GM18861 (cell line): ENCODE data around the gene CYB5RL.
"Not testable (repeated sequence)": the region's sequence is repeated elsewhere in the genome, so short reads cannot be mapped to it uniquely, and the experiment has no call there.

Source experiments
- ATAC-seq: cut with Tn5 transposase; IDR thresholded peaks from one replicate; pipeline ENCODE4 v1.9.1; 2021; ENCODE audit not compliant: unreplicated experiment

Gene CYB5RL

GRCh38 chr1:54227091-54227602 is 27.3 kb upstream of the CYB5RL start:
- no peak for ATAC-seq

- ATAC-seq = no peak
Observed at GRCh38 chr1:54225986-54226559, 26.2 kb upstream of the CYB5RL start.

- no peak for ATAC-seq
Observed at GRCh38 chr1:54225378-54225777, 25.5 kb upstream of the CYB5RL start.

GRCh38 chr1:54224233-54224632 is 24.4 kb upstream of the CYB5RL start:
- ATAC-seq = no peak

GRCh38 chr1:54223441-54224202 is 23.8 kb upstream of the CYB5RL start:
- ATAC-seq = no peak

GRCh38 chr1:54222711-54223110 is 22.9 kb upstream of the CYB5RL start:
- ATAC-seq = no peak

- no peak for ATAC-seq
Observed at GRCh38 chr1:54221867-54222484, 22.1 kb upstream of the CYB5RL start.

- no peak for ATAC-seq
Observed at GRCh38 chr1:54221113-54221834, 21.4 kb upstream of the CYB5RL start.

GRCh38 chr1:54220004-54220811 is 20.4 kb upstream of the CYB5RL start:
- no peak for ATAC-seq

- no peak for ATAC-seq
Observed at GRCh38 chr1:54219688-54220003, 19.8 kb upstream of the CYB5RL start.

- ATAC-seq = no peak
Observed at GRCh38 chr1:54218883-54219687, 19.3 kb upstream of the CYB5RL start.

- no peak for ATAC-seq
Observed at GRCh38 chr1:54215523-54215922, 15.7 kb upstream of the CYB5RL start.

- no peak for ATAC-seq
Observed at GRCh38 chr1:54212872-54213271, 13.0 kb upstream of the CYB5RL start.

GRCh38 chr1:54207896-54208295 is 8.1 kb upstream of the CYB5RL start:
- not testable (repeated sequence) for ATAC-seq

GRCh38 chr1:54207287-54207686 is 7.5 kb upstream of the CYB5RL start:
- no peak for ATAC-seq

- no peak for ATAC-seq
Observed at GRCh38 chr1:54204199-54204598, 4.4 kb upstream of the CYB5RL start.

- ATAC-seq = no peak
Observed at GRCh38 chr1:54200519-54200997, 728 bp upstream of the CYB5RL start.

GRCh38 chr1:54199151-54199764 is 572 bp downstream of the CYB5RL start:
- no peak for ATAC-seq

GRCh38 chr1:54193453-54193852 is 6.4 kb downstream of the CYB5RL start:
- no peak for ATAC-seq
